ENCODE data around the gene ACTR5.
"Not testable (repeated sequence)": the region's sequence is repeated elsewhere in the genome, so short reads cannot be mapped to it uniquely, and the experiment has no call there.

Gene ACTR5

DNA sequence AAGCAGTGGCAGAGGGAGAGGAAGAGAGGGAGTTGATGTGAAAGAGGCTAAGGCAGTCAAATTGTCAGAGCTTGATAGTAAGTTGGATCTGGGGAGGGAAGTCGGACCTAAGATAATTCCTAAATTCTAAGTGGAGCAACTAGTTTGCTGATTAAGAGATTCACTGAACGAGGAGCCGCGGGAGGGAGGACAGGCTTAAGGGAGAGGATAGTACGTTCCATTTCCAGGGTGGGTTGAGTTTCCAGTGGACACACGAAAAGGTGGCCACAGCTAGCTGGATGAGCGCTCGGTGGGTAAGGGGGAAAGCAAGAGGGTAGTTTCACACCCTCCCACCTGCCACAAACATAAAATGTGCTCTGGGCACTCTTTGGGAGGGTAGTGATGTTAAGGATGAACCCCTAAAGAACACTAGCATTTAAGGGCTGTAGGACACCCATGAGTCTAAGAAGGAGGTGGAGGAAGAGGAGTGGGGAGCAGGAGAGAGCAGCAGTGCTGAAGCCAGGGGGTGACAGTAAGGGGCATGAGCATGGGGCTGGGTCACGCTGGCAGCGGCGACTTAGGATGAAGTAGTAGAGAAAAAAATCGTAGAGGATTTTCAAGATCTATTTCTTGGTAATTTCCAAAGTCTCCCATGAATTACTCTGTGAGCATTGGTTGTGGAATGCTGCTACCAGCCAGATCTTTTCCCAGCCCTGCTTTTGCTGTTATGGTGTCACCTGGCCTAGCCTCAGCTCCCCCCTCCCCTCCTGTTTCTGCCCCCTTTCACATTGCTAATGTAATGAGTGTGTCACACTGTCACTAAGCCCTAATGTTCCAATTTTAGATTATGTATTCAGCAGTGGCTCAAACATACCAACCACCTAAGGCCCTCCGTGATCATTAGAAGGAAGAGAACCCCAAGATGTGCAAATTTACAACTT is 21.4 kb downstream of the ACTR5 start:
- DNase-seq = no peak

DNA sequence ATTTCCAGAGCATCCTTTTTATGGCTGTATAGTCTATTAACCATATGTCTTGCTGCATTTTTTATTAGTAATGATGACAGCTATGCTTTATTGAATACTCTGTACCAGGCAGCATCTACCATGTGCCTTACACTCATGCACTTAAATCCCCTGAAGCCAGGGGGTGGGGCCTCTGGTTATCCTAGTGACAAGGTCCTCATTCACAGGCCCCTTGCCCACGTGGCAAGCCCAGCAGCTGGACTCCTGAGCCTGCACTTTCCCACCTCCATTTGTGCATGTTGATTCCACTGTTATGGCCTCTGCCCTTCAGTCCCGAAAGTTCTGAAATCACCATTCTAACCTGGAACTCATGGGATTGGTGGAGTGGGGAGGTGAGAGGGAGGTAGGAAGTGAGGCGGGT is 22.3 kb downstream of the ACTR5 start:
- DNase-seq = peak; percentile 36

DNA sequence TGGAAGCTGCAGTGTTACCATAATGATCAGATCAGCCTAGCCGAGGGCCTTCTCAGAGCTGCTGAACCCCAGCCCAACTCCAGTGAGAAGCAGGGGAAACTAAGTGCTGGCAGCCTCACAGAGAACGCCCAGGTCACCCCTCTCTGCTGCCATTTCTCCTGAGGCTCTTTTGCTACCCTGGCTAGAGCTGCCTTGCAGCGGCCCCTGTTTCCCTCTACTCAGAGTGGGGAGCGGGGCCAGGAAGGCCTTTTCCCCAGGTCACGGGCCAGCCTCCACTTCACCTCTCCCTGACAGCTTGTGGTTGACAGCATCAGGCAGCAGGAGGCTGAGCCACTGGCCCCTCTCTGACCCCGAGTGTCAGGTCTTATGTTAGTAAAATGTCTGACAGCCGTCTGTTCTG is 22.7 kb downstream of the ACTR5 start:
- no peak for DNase-seq

DNA sequence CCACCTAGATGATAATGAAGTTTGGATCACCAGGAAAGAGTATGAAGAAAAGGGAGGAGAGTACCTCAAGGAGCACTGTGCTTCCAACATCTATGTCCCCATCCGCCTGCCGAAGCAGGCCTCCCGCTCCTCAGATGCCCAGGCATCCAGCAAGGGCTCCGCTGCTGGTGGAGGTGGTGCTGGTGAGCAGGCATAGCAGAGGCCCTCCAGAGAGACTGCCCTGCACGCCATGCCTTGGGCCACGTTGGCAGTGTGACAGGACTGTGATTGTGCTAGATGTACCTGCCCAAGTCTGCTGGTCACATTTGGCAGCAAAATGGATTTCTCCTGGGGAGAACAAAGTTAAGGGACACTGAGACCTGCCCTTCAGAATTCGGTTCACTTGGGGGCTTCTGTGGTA is 23.4 kb downstream of the ACTR5 start:
- DNase-seq = no peak

- no peak for DNase-seq
These were observed 25.9 kb downstream of the ACTR5 start for GRCh38 chr20:38774167-38774566.

GRCh38 chr20:38776363-38776762 is 28.1 kb downstream of the ACTR5 start:
- DNase-seq = no peak

GRCh38 chr20:38779247-38780097 is 31.2 kb downstream of the ACTR5 start:
- peak; percentile 30 for DNase-seq

DNA sequence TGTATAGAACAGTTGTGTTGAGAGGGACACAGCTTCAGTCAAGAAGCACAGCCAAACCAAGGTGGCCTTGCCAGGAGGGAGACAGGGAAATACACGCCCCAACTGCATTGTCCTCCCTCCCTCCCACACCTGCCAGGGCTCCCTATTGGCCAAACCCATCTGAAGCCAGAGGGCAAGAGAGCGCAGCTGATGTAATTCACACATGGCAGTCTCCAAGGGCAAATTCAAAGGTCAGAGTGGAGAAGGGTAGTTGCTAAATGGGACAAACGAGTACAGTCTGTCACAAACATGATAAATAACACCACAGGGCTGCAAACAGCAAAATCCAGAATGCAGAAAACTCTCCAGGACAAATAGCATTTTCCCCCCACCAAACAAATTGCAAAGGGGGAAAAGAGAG is 34.0 kb downstream of the ACTR5 start:
- no peak for DNase-seq

GRCh38 chr20:38787870-38788269 is 39.6 kb downstream of the ACTR5 start:
- no peak for DNase-seq

DNA sequence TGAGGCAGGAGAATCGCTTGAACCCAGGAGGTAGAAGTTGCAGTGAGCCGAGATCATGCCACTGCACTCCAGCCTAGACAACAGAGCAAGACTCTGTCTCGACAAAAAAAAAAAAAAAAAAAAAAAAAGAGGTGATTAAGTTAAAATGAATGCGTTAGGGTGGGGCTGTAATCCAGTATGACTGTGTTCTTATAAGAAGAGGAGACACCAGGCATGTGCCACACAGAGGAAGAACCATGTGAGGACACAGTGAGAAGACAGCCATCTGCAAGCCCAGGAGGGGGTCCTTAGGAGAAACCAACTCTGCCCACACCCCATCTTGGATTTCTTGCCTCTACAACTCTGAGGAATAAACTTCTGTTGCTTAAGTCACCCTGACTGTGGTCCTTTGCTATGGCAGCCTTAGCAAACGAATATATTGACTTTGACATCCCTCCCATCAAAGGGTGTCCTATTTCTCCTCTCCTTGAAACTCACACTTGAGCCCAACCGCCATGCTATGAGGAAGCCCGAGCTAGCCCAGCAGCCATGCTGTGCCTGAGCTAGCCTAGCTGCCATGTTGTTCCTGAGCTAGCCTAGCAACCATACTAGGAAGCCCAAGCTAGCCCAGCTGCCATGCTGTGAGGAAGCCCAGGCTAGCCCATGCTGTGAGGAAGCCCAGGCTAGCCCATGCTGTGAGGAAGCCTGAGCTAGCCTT is 41.4 kb downstream of the ACTR5 start:
- no peak for DNase-seq

DNA sequence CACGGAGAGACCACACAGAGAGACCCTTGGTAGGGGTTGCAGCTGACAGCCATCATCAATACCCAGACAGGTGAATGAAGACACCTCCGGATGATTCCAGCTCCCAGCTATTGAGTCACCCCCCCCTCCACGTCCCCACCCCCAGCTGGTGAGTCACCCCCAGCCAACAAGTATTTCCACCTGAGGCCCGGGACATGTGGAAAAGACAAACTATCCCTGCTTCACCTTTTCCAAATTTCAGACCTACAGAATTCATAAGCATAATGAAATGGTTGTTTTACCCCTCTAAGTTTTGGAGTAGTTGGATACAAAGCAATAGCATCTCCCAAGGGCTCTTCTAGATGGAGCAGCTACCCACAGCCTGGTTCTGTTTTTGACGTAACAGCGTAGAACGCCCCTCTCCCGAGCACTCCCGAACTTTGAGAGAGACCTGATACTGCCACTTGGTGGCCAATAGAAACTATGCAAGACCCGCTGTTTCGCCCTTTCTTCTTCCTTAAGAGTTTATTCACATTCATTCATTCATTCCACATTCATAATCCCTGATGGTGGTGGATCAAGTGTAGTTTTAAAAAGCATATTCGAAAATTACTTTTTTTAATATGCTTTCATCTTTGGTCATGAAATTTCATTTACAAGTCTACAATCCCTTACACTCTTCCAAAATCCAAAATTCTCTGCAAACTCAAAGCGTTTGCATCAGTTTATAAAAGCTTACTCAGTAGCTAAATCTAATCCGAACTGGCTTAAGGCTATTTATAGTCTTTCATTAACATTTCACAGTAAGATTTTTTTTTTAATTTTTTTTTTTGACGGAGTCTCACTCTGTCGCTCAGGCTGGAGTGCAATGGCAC is 42.2 kb downstream of the ACTR5 start:
- DNase-seq = peak; percentile 27

- no peak for DNase-seq
These were observed 43.0 kb downstream of the ACTR5 start for GRCh38 chr20:38791291-38791690.

DNA sequence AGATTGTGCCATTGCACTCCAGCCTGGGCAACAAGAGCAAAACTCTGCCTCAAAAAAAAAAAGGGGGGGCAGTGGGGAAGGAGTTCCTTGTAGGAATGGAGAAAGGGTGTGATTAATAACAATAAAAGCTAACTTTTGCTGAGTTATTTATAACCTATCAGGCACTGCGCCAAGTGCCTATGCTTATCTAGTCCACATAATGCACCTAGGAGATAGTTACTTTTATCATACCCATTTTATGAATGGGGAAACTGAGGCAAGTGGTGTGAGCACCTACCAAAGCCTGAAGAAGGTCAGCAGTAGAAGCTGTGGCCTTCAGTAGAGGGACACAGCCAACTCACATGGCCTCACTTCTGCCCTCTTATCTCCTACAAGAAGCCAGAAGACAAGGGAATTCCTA is 43.7 kb downstream of the ACTR5 start:
- no peak for DNase-seq

DNA sequence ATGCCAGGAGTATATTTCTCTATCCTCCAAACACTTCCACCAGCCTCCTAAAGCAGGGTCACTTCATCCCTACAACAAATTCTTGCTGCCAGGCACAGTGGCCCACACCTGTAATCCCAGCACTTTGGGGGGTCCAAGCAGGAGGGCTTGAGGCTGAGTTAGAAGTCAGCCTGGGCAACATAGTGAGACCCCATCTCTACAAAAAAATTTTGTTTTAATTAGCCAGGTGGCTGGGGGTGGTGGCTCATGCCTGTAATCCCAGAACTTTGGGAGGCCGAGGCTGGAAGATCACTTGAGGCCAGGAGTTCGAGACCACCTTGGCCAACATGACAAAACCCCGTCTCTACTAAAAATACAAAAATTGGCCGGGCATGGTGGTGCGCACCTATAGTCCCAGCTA is 45.8 kb downstream of the ACTR5 start:
- DNase-seq = not testable (repeated sequence)

DNA sequence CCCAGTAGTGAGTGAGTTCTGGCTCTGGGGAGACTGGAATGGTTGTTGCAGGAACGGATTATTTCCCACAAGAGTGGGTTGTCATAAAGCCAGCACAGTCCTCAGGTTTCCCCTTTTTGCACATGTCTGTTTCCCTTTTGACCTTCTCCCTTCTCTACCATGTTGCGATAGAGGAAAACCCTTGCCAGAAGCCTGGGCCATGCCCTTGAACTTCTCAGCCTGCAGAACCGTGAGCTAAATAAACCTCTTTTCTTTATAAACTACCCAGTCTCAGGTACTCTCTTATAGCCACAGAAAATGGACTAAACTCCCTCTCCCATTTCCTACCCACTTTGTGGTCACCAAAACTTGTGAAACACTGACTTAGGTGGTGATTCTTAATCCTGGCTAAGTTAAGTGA is 50.0 kb downstream of the ACTR5 start:
- DNase-seq = no peak

DNA sequence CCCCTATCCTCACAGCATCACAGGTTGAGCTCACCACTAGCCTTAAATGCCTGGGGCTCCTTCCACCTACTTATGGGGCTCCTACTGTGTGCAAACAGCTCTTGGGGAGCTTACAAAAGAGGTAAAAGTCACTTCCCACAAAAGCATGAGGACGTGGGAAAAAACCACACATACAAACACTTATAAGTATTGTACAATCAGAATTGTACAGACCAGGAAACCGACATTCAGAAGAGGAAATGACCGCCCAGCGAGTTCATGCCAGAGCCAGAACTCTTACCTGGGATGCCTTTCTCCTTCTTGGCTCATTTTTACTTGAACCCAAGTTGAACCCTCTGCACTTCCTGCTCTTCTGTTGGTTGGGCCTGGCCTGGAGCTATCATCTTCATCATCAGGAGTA is 50.9 kb downstream of the ACTR5 start:
- no peak for DNase-seq

GRCh38 chr20:38800882-38801281 is 52.6 kb downstream of the ACTR5 start:
- no peak for DNase-seq

GRCh38 chr20:38804221-38804620 is 56.0 kb downstream of the ACTR5 start:
- peak; percentile 22 for DNase-seq

DNA sequence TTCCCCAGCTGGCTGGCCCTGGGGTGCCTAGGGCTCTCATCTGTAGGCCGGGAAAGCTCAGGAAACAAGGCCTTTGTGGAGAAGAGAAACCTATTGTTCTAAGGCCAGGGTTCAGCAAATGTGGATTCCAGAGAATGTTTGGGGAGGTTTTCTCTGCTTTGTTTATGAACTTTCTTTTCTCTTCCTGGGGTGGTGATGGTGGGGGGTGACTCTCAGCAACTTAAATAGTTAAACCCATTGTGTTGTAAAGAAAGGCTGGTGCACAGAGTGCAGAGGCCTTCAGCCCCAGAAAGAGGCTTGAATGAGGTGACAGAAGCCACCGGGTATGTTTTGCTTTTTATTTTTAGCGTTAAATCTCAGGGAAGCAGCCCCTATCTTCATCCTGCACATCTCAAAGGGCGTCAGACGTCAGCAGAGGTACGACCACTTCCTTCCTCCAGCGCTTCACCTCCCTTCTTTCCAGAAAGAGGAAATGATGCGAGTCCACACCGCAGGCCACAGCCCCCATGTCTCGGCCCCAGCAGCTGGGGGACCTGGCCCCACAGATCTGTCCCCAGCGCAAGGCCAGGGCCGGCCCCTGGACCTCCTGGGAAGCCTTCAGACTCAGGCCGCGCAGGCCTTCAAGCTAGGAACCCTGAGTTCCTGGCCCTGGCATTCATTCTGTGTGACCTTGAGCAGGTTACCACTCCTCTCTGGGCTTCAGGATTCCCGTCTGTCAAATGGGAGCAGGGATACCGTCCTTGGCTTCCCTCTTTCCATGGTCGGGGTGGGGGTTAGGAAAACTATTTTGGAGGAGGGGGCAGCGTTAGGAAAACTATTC is 56.6 kb downstream of the ACTR5 start:
- peak; percentile 59 for DNase-seq

- peak; percentile 83 for DNase-seq
These were observed 57.3 kb downstream of the ACTR5 start, which contains the start of gene PPP1R16B for GRCh38 chr20:38805502-38805957. Gene PPP1R16B, plus strand, starts transcription at chr20:38805697. Its CDS starts 30,229 bp downstream, at chr20:38835926.

All from eye (tissue), 1 donor.